Lung (tissue), 12 donors: ENCODE results near the gene IFNL1. TPM values are rescaled to one million over a fixed set of nuclear protein-coding genes. Genes with fewer than 3 reads are reported as not detected.
"Not testable (repeated sequence)": the region's sequence is repeated elsewhere in the genome, so short reads cannot be mapped to it uniquely, and the experiment has no call there.

ENCODE experiments used
- ATAC-seq: fragments of 200-7000 bp; cut with Tn5 transposase; one replicate; pipeline ENCODE4 v1.9.1; 2020; ENCODE audit warnings: moderate number of reproducible peaks; ENCODE audit not compliant: insufficient read depth, low FRiP score
- DNase-seq, 3 donors: peaks; one replicate each; pipeline ENCODE4 v3.0.0-alpha.2; 2013 to 2017
- H3K27ac ChIP-seq, 2 donors: one replicate each; pipeline ENCODE4 v1.5.1; 2013; ENCODE audit warnings: mild to moderate bottlenecking in 2 of 2, moderate library complexity in 2 of 2, control low read depth in 1 of 2, inconsistent platforms in 1 of 2, low read depth in 1 of 2, low read length in 1 of 2
- H3K27me3 ChIP-seq, 3 donors: one replicate each; pipeline ENCODE4 v1.5.1; 2013; ENCODE audit warnings: low read length in 2 of 3; ENCODE audit not compliant: control insufficient read depth in 3 of 3, insufficient read depth in 3 of 3
- H3K36me3 ChIP-seq, 4 donors: one replicate each; pipeline ENCODE4 v1.5.1; 2013; ENCODE audit warnings: low read length in 4 of 4, mild to moderate bottlenecking in 1 of 4, moderate library complexity in 1 of 4; ENCODE audit not compliant: control insufficient read depth in 4 of 4, insufficient read depth in 4 of 4
- H3K4me1 ChIP-seq, 5 donors: one replicate each; pipeline ENCODE4 v1.5.1; 2013; ENCODE audit warnings: low read length in 5 of 5, mild to moderate bottlenecking in 2 of 5, moderate library complexity in 1 of 5; ENCODE audit not compliant: control insufficient read depth in 5 of 5, insufficient read depth in 5 of 5
- H3K4me3 ChIP-seq: one replicate; pipeline ENCODE4 v1.5.1; 2013; ENCODE audit warnings: mild to moderate bottlenecking, control low read depth, moderate library complexity
- H3K9ac ChIP-seq, 2 donors: one replicate each; pipeline ENCODE4 v1.5.1; 2013; ENCODE audit warnings: low read length in 2 of 2, control low read depth in 1 of 2; ENCODE audit not compliant: insufficient read depth in 1 of 2
- H3K9me3 ChIP-seq, 4 donors: one replicate each; pipeline ENCODE4 v1.5.1; 2013; ENCODE audit warnings: low read length in 3 of 4, mild to moderate bottlenecking in 1 of 4, moderate library complexity in 1 of 4; ENCODE audit not compliant: control insufficient read depth in 4 of 4, insufficient read depth in 3 of 4
- CTCF ChIP-seq: IDR thresholded peaks from 2 replicates; pipeline ENCODE4 v1.5.1; 2012; ENCODE audit warnings: mild to moderate bottlenecking; ENCODE audit errors: control extremely low read depth, extremely low read depth
- WGBS, 2 donors: extraction: QIAGEN DNeasy Blood & Tissue Kit; methylation state at CpG; one replicate each; pipeline ENCODE4 v1.1.7; 2013; 5-methylcytosine and 5-hydroxymethylcytosine counted together
- polyA plus RNA-seq, 2 donors: library from polyadenylated mRNA; stranded (reverse); fragments of 200-250 nt; gene quantifications; one replicate each; pipeline ENCODE4 v1.2.1, GENCODE V29; 2013
- total RNA-seq, 2 donors: library from RNA; depleted of rRNA in 1 of 2; stranded (reverse); fragments of >200 nt in 1 of 2; gene quantifications; one replicate each; pipeline ENCODE4 v1.2.1, GENCODE V29; 2014 to 2021
- donor health status: control.
- donor health status: control.
- donor health status: Bipolar disorder and iron deficiency.
- donor health status: healthy.
- donor health status: DM: yes; HTN: yes; CAD: no.

IFNL1 gene
- total and polyA plus RNA-seq, 4 donors, result 0.17 TPM; not detected in 3

GRCh38 chr19:39332293-39332692 is 36.1 kb downstream of the IFNL1 start:
- H3K9me3 ChIP-seq, result no peaks in the 10 kb centered on the region
- 83 to 88% methylated on average over 7 of the region's 7 CpGs for WGBS, 2 donors
- ATAC-seq (no peak), DNase-seq (no peak)
- H3K4me1 ChIP-seq, result no peaks in the 10 kb centered on the region
- no peak overlapping the region for H3K9ac ChIP-seq
- TF ChIP-seq CTCF, result no peak
- no peak overlapping the region for H3K27ac ChIP-seq
- peaks cover 0 to 13% (median 0%) of the 10 kb centered on the region in 4 donors for H3K36me3 ChIP-seq
- no peak overlapping the region for H3K4me3 ChIP-seq
- no peaks in the 10 kb centered on the region for H3K27me3 ChIP-seq

- H3K4me3 ChIP-seq, DNase-seq, ATAC-seq, H3K4me1 ChIP-seq, H3K27ac ChIP-seq, H3K27me3 ChIP-seq, H3K9ac ChIP-seq, H3K9me3 ChIP-seq: not testable (repeated sequence)
- 74 to 84% methylated on average over 6 of the region's 6 CpGs for WGBS, 2 donors
- peaks cover 0 to 13% (median 0%) of the 10 kb centered on the region in 4 donors for H3K36me3 ChIP-seq
Measured at GRCh38 chr19:39332738-39333137, 36.5 kb downstream of the IFNL1 start.

GRCh38 chr19:39333507-39333906 is 37.3 kb downstream of the IFNL1 start:
- 90 to 94% methylated on average over 6 of the region's 6 CpGs for WGBS, 2 donors
- no peaks in the 10 kb centered on the region for H3K27me3 ChIP-seq
- peaks cover 0 to 9% (median 0%) of the 10 kb centered on the region in 4 donors for H3K36me3 ChIP-seq
- peaks cover 0 to 3% (median 0%) of the 10 kb centered on the region in 5 donors for H3K4me1 ChIP-seq
- no peak overlapping the region for H3K4me3 ChIP-seq
- ATAC-seq (no peak), DNase-seq (no peak)
- H3K9me3 ChIP-seq, result no peaks in the 10 kb centered on the region
- H3K27ac ChIP-seq, result no peak overlapping the region
- H3K9ac ChIP-seq, result no peak overlapping the region
- no peak for TF ChIP-seq CTCF

GRCh38 chr19:39334444-39334976 is 38.3 kb downstream of the IFNL1 start:
- TF ChIP-seq CTCF, result no peak
- H3K36me3 ChIP-seq, result peaks cover 0 to 3% (median 0%) of the 10 kb centered on the region in 4 donors
- H3K4me1 ChIP-seq, result peaks cover 0 to 3% (median 0%) of the 10 kb centered on the region in 5 donors
- H3K27ac ChIP-seq, result no peak overlapping the region
- no peaks in the 10 kb centered on the region for H3K27me3 ChIP-seq
- H3K9ac ChIP-seq, result no peak overlapping the region
- 83 to 88% methylated on average over 5 of the region's 5 CpGs for WGBS, 2 donors
- DNase-seq (no peak), ATAC-seq (no peak)
- no peak overlapping the region for H3K4me3 ChIP-seq
- no peaks in the 10 kb centered on the region for H3K9me3 ChIP-seq
